Stomach smooth muscle (tissue), 2 donors: Measurements from ENCODE around the gene GATAD2A.
A peak's percentile ranks its signal among the peaks of the same experiment; 100 is the strongest.
"Not testable (repeated sequence)": the region's sequence is repeated elsewhere in the genome, so short reads cannot be mapped to it uniquely, and the experiment has no call there.

ENCODE experiments used
- H3K27ac ChIP-seq: one replicate; pipeline ENCODE4 v1.7.0; 2013; ENCODE audit warnings: mild to moderate bottlenecking, low read length, inconsistent platforms
- H3K27me3 ChIP-seq, 2 donors: one replicate each; pipeline ENCODE4 v1.7.0; 2013; ENCODE audit warnings: low read length in 2 of 2; ENCODE audit not compliant: insufficient read depth in 2 of 2, control insufficient read depth in 1 of 2
- H3K36me3 ChIP-seq, 2 donors: one replicate each; pipeline ENCODE4 v1.7.0; 2013; ENCODE audit warnings: low read length in 2 of 2; ENCODE audit not compliant: control insufficient read depth in 2 of 2, insufficient read depth in 2 of 2
- H3K4me1 ChIP-seq: one replicate; pipeline ENCODE4 v1.7.0; 2013; ENCODE audit warnings: low read length; ENCODE audit not compliant: control insufficient read depth, insufficient read depth
- H3K4me3 ChIP-seq, 2 donors: one replicate each; pipeline ENCODE4 v1.7.0; 2013; ENCODE audit warnings: low read length in 2 of 2
- H3K9ac ChIP-seq, 2 donors: one replicate each; pipeline ENCODE4 v1.7.0; 2013; ENCODE audit warnings: low read length in 2 of 2, mild to moderate bottlenecking in 1 of 2
- H3K9me3 ChIP-seq, 2 donors: one replicate each; pipeline ENCODE4 v1.7.0; 2013; ENCODE audit warnings: low read length in 2 of 2; ENCODE audit not compliant: control insufficient read depth in 2 of 2
- donor health status: healthy.
- donor health status: Pancreatic carcinoma.

The GATAD2A gene

DNA sequence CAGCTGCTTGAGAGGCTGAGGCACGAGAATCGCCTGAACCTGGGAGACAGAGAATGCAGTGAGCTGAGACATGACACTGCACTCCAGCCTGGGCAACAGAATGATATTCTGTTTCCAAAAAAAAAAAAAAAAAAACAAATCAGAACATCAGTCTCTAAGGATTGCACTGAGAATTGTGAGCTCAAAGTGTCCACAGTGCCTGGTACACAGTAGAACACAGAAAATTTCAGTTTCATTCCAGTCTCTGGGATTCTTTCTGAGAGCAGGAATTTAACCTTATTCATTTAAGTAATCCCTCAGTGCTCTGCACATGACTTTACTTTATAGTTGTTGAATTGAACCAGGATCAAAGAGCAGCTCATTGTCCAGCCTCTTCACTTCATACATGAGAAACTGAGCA, 25.9 kb upstream of the GATAD2A start:
- Histone ChIP-seq H3K27me3 (no peaks in the 10 kb centered on the region), H3K4me1 (peaks cover 1% of the 10 kb centered on the region), H3K36me3 (no peaks in the 10 kb centered on the region), H3K9ac (no peak overlapping the region), H3K9me3 (no peaks in the 10 kb centered on the region), H3K27ac (no peak overlapping the region), H3K4me3 (no peak overlapping the region)

DNA sequence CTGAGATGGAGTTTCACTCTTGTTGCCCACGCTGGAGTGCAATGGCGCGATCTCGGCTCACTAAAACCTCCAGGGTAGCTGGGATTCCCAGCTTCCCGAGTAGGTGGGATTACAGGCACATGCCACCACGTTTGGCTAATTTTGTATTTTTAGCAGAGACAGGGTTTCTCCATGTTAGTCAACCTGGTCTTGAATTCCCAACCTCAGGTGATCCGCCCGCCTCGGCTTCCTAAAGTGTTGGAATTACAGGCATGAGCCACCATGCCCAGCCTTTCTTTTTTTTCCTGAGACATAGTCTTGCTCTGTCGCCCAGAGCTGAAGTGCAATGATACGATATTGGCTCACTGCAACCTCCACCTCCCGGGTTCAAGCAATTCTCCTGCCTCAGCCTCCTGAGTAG, 25.2 kb upstream of the GATAD2A start:
- H3K27me3 ChIP-seq, H3K27ac ChIP-seq, H3K4me1 ChIP-seq, H3K9ac ChIP-seq, H3K36me3 ChIP-seq, H3K9me3 ChIP-seq, H3K4me3 ChIP-seq: not testable (repeated sequence)

DNA sequence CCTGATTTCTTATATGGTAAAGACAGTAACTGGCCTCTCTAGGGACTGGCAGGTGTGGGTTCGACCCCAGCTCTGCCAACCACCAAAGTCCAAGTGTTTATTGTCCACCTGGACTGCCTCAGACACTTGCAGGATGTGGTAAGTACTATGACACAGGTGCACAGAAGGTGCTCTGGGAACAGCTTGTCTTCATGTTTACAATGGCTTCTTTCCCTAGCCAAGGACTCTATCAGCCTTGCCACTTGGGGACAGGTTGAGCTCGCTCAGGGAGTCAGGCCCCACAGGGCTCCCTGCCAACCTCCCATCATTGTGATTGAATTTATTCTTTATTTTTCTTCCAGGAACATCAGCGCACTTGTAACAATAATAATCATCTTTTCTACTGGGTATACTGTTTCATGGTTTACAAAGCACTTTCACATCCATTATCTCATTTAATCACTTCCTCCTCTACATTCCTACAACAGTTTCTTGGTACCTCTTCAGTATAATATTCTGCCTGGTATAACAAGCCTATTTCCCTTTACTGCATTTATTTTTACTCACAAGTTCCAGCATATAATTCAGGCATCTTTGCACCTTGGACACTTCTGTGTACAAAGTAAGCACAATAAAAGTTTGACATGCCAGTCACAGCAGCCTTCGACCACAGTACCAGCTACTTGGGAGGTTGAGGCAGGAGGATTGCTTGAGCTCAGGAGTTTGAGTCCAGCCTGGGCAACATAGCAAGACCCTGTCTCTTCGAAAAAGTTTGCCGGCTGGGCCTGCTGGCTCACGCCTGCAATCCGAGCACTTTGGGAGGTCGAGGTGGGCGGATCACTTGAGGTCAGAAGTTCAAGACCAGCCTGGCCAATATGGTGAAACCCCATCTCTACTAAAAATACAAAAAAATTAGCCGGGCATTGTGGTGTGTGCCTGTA, 24.2 kb upstream of the GATAD2A start:
- Histone ChIP-seq H3K27me3 (no peaks in the 10 kb centered on the region), H3K36me3 (no peaks in the 10 kb centered on the region), H3K4me1 (peaks cover 8% of the 10 kb centered on the region), H3K9ac (no peak overlapping the region), H3K4me3 (no peak overlapping the region), H3K27ac (no peak overlapping the region), H3K9me3 (no peaks in the 10 kb centered on the region)

DNA sequence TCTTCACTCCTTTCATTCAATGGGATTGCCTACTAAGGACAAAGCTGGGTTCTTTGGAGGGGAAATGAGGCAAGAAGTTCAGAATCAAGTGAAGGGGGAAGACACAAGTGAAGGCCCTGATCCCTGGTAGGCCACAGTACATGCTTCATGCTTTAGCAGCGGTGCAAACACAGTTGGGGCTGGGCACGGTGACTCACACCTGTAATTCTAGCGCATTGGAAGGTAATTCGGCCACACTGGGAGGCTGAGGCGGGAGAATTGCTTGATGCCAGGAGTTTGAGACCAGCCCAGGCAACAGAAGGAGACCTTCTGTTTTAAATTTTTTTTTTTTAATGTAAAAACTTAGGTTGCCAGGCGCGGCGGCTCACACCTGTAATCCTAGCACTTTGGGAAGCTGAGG, 23.4 kb upstream of the GATAD2A start:
- H3K27ac ChIP-seq: no peak overlapping the region
- H3K9ac ChIP-seq: no peak overlapping the region
- no peaks in the 10 kb centered on the region for H3K27me3 ChIP-seq
- H3K4me1 ChIP-seq: peaks cover 16% of the 10 kb centered on the region
- H3K4me3 ChIP-seq: no peak overlapping the region
- H3K36me3 ChIP-seq: no peaks in the 10 kb centered on the region
- H3K9me3 ChIP-seq: no peaks in the 10 kb centered on the region

DNA sequence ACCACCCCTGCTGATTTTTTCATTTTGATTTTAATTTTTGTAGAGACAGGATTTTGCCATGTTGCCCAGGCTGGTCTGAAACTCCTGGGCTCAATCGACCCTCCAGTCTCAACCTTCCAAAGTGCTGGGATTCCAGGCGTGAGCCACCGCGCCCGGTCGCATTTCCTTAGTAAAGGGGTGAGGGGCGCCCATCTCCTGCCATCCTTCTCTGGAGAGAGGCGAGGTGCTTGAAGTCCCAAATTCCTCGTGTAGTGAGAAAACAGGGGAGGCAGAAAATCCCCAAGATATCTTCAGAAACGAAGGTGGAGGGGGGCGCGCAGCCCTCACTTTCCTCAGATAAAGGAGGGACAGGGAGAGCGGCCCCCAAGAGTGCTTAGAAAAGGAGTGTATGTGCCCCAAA, 21.0 kb upstream of the GATAD2A start:
- Histone ChIP-seq H3K27me3 (no peaks in the 10 kb centered on the region), H3K4me3 (peak overlapping the region; percentile 38 to 73), H3K27ac (peak overlapping the region; percentile 66), H3K4me1 (peaks cover 21% of the 10 kb centered on the region), H3K36me3 (no peaks in the 10 kb centered on the region), H3K9me3 (no peaks in the 10 kb centered on the region), H3K9ac (peak overlapping the region; percentile 76 to 84)

DNA sequence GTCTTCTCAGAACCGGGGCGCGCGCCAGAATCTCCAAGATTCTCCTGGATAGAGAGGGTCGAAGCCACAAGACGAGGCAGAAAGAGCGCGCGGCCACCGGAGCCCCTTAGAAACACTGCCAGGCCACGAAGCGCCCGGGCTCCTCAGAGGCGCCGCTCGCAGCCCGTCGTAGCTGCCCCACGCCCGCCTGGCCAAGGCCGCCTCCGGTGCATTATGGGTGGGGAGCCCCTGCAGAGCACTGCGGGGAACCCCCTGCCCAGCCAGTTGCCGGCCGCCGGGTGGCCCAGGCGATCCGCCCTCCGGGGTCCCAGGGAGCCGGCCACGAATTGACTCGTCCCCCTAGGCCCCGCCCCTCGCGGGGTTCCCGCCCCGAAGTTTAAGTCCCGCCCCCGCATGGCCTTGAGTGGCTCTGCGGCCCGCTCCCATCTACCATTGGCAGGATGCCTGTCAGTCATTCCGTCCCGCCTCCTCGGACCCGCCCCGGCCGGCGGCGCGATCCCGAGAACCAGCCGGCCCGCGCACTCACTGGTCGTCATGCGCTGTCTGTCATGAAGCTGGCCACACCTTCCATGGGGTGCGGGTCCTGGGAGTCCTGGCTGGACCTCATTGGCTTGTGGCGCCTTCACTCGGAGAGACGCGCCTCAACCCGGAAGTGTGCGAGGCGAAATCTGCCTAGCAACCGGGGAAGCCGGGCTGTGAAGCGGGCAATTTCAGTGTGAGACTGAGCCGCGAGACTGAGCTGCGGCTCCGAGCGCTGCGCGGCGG, 20.2 kb upstream of the GATAD2A start:
- H3K4me3 ChIP-seq: peak overlapping the region; percentile 38 to 82
- H3K4me1 ChIP-seq: peaks cover 21% of the 10 kb centered on the region
- no peaks in the 10 kb centered on the region for H3K27me3 ChIP-seq
- no peaks in the 10 kb centered on the region for H3K36me3 ChIP-seq
- H3K9ac ChIP-seq: peak overlapping the region; percentile 76 to 84
- no peaks in the 10 kb centered on the region for H3K9me3 ChIP-seq
- peak overlapping the region; percentile 66 for H3K27ac ChIP-seq

DNA sequence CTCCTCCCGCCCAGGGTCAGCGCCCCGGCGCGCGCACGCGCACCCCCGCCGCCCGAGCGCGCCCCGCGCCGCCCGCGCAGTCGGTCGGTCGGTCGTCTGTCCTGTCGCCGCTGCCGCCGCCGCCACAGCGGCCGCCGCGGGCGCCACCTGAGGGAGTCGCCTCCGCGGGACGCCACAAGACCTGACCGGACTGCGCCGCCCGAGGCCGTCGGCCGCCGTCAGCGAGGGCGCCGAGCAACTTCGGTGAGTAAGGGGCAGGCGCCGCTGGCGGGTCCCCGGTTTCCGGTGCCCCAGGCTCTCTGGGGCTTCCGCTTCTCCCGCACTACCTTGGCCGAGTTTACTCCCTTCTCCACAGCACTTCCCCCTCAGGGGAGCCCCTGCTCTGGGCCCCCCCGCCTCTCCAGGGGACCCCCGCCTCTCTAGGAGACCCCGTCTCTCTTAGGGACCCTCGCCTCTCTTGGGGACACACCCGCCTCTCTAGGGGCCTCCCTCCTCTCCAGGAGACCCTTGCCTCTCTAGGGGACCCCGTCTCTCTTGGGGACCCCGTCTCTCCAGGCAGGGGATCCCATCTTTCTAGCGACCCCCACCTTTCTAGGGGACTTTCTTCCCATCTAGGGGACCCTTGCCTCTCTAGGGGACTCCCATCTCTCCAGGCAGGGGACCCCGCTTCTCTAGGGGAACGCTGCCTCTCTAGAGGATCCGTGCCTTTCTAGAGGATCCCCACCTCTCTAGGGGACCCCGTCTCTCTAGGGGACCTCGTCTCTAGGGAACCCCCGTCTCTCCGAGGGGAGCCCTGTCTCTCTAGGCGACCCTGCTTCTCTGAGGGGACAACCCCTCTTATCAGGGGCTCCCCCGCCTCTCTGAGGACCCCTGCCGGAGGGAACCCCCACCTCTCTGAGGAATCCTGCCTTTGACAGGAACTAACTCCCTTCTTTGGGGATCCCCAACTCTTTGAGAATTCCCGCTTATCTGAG, 19.3 kb upstream of the GATAD2A start:
- peaks cover 21% of the 10 kb centered on the region for H3K4me1 ChIP-seq
- H3K36me3 ChIP-seq: no peaks in the 10 kb centered on the region
- peak overlapping the region; percentile 84 to 85 for H3K9ac ChIP-seq
- no peaks in the 10 kb centered on the region for H3K9me3 ChIP-seq
- no peaks in the 10 kb centered on the region for H3K27me3 ChIP-seq
- peak overlapping the region; percentile 31 for H3K27ac ChIP-seq
- H3K4me3 ChIP-seq: peak overlapping the region; percentile 79 to 82

DNA sequence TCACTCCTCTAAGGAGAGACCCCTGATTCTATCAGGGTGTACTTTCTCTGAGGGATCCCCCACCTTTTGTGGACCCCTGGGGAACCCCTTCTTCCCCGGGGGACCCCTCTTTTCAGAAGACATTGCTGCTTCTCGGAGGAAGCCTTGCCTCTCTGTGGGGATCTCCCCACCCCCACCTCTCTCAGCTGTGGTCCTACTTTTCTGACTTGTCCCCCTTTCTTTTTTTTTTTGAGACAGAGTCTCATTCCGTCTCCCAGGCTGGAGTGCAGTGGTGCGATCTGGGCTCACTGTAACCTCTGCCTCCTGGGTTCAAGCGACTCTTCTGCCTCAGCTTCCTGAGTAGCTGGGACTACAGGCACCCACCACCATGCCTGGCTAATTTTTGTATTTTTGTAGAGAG, 18.4 kb upstream of the GATAD2A start:
- Histone ChIP-seq H3K9me3 (no peaks in the 10 kb centered on the region), H3K36me3 (no peaks in the 10 kb centered on the region), H3K27ac (no peak overlapping the region), H3K4me1 (peaks cover 21% of the 10 kb centered on the region), H3K4me3 (peak overlapping the region in 1 of 2 donors; percentile 82), H3K27me3 (no peaks in the 10 kb centered on the region), H3K9ac (peak overlapping the region; percentile 84 to 85)

DNA sequence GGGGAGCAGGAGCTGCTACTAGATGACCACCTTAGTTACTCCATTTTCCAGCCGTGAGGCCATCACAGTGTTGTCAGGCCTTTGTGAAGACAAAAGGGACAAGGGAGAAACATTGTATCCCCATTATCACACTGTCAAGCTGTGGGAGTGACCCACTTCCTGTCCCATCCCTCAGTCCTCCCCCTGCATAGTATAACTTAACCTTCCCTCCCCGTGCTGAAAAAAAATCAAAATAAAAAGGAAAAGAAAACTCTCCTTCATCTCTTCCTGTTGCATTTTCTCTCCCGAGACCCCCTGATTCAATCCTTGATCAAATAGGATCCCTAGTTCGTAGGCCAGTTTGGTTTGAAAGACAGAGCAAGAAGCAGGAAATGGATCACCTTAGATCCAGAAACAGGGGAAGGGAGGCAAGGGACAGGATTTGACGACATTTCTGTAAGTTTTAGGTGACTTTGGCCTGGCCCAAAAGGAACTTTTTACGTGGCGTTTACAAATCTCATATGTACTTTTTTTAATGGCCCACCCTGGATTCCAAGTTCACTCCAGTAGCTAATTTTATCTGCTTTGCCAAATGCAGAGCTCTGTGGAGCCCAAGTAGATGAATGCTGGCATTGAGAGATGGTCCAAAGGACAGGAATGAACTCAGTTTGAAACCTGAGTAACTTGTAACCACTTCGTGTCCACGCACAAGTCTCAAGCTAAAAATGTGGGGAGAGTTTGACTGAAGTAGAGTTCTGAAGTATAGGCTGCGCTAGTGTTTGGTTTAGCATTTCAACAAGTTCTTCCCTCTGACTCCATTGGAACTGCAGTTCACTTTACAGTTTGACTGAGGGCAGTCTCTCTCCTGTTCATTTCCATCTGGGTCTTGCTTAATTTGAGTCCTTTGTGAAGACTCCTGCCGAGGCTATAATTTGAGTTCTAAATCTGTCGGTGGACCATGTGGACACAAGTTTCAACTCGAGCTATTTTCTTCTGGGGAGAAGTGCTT, 16.6 kb upstream of the GATAD2A start:
- H3K9ac ChIP-seq: peak overlapping the region in 1 of 2 donors; percentile 1

More for the DNA sequence above, 16.6 kb upstream of the GATAD2A start:
- peaks cover 21% of the 10 kb centered on the region for H3K4me1 ChIP-seq
- H3K9me3 ChIP-seq: no peaks in the 10 kb centered on the region
- no peaks in the 10 kb centered on the region for H3K36me3 ChIP-seq
- H3K27ac ChIP-seq: no peak overlapping the region
- no peaks in the 10 kb centered on the region for H3K27me3 ChIP-seq
- H3K4me3 ChIP-seq: no peak overlapping the region
